ENCODE results near the gene TMEM8B. TPM values are rescaled to one million over a fixed set of nuclear protein-coding genes. Genes with fewer than 3 reads are reported as not detected.
"Not testable (repeated sequence)": the region's sequence is repeated elsewhere in the genome, so short reads cannot be mapped to it uniquely, and the experiment has no call there.

The TMEM8B gene
- total RNA-seq, 1 donor, result 2.0 TPM

GRCh38 chr9:35910613-35911359, 81.8 kb downstream of the TMEM8B start:
- Histone ChIP-seq H3K9me3 (ENCODE audit: low read depth, low read length) (no peaks in the 10 kb centered on the region), H3K27me3 (ENCODE audit: insufficient read depth, low read length) (no peaks in the 10 kb centered on the region), H3K4me3 (ENCODE audit: low read length) (no peak overlapping the region), H3K4me1 (ENCODE audit: insufficient read depth, low read length) (peaks cover 46% of the 10 kb centered on the region)

GRCh38 chr9:35911690-35912089, 82.7 kb downstream of the TMEM8B start:
- Histone ChIP-seq H3K27me3 (ENCODE audit: insufficient read depth, low read length) (no peaks in the 10 kb centered on the region), H3K4me3 (ENCODE audit: low read length) (no peak overlapping the region), H3K9me3 (ENCODE audit: low read depth, low read length) (no peaks in the 10 kb centered on the region), H3K4me1 (ENCODE audit: insufficient read depth, low read length) (peaks cover 46% of the 10 kb centered on the region)

GRCh38 chr9:35912791-35913400, 83.9 kb downstream of the TMEM8B start:
- Histone ChIP-seq H3K27me3 (ENCODE audit: insufficient read depth, low read length) (no peaks in the 10 kb centered on the region), H3K4me3 (ENCODE audit: low read length) (no peak overlapping the region), H3K4me1 (ENCODE audit: insufficient read depth, low read length) (peaks cover 39% of the 10 kb centered on the region), H3K9me3 (ENCODE audit: low read depth, low read length) (no peaks in the 10 kb centered on the region)

GRCh38 chr9:35913429-35913828, 84.4 kb downstream of the TMEM8B start:
- not testable (repeated sequence) for H3K9me3 ChIP-seq (ENCODE audit: low read depth, low read length); H3K27me3 ChIP-seq (ENCODE audit: insufficient read depth, low read length); H3K4me3 ChIP-seq (ENCODE audit: low read length)
- H3K4me1 ChIP-seq (ENCODE audit: insufficient read depth, low read length), result peaks cover 33% of the 10 kb centered on the region

- H3K4me3 ChIP-seq (ENCODE audit: low read length), result no peak overlapping the region
- no peaks in the 10 kb centered on the region for H3K27me3 ChIP-seq (ENCODE audit: insufficient read depth, low read length)
- H3K9me3 ChIP-seq (ENCODE audit: low read depth, low read length), result no peaks in the 10 kb centered on the region
- H3K4me1 ChIP-seq (ENCODE audit: insufficient read depth, low read length), result peaks cover 24% of the 10 kb centered on the region
These were observed 85.3 kb downstream of the TMEM8B start for GRCh38 chr9:35914301-35914807.

Other genes starting within 250 kb of the TMEM8B start
- gene TESK1, start 224.0 kb upstream of the TMEM8B start, total RNA-seq, result 7.7 TPM
- gene CD72, start 210.8 kb upstream of the TMEM8B start, total RNA-seq, result 4.9 TPM
- gene SIT1, start 178.3 kb upstream of the TMEM8B start, total RNA-seq, result 9.6 TPM
- gene RMRP, start 171.2 kb upstream of the TMEM8B start, total RNA-seq, result 37,843 TPM
- 6.9 TPM for gene CCDC107, start 170.9 kb upstream of the TMEM8B start, total RNA-seq
- 0.10 TPM for gene ARHGEF39, start 164.0 kb upstream of the TMEM8B start, total RNA-seq
- not detected for gene CA9, start 155.3 kb upstream of the TMEM8B start, total RNA-seq
- gene TPM2, start 139.3 kb upstream of the TMEM8B start, total RNA-seq, result 7.3 TPM
- gene TLN1, start 97.0 kb upstream of the TMEM8B start, total RNA-seq, result 195 TPM
- 15.7 TPM for gene CREB3, start 96.6 kb upstream of the TMEM8B start, total RNA-seq
- 13.4 TPM for gene GBA2, start 80.0 kb upstream of the TMEM8B start, total RNA-seq
- 6.6 TPM for gene RGP1, start 79.9 kb upstream of the TMEM8B start, total RNA-seq
- gene MSMP, start 75.0 kb upstream of the TMEM8B start, total RNA-seq, result not detected
- 1.2 TPM for gene NPR2, start 37.6 kb upstream of the TMEM8B start, total RNA-seq
- gene SPAG8, start 17.0 kb upstream of the TMEM8B start, total RNA-seq, result 0.42 TPM
- gene HINT2, start 14.2 kb upstream of the TMEM8B start, total RNA-seq, result 10.7 TPM
- not detected for gene FAM221B, start 496 bp upstream of the TMEM8B start, total RNA-seq
- gene OR13J1, start 41.2 kb downstream of the TMEM8B start, total RNA-seq, result not detected
- gene HRCT1, start 77.0 kb downstream of the TMEM8B start, total RNA-seq, result not detected
- not detected for gene SPAAR, start 80.3 kb downstream of the TMEM8B start, total RNA-seq
- gene OR2S2, start 128.9 kb downstream of the TMEM8B start, total RNA-seq, result not detected
- gene RECK, start 207.7 kb downstream of the TMEM8B start, total RNA-seq, result 9.2 TPM